Lung (tissue), 12 donors: ENCODE measurements around the gene ARCN1. TPM values are rescaled to one million over a fixed set of nuclear protein-coding genes. Genes with fewer than 3 reads are reported as not detected.

Experiments
- ATAC-seq: fragments of 200-7000 bp; cut with Tn5 transposase; one replicate; pipeline ENCODE4 v1.9.1; 2020; ENCODE audit warnings: moderate number of reproducible peaks; ENCODE audit not compliant: insufficient read depth, low FRiP score
- DNase-seq, 3 donors: peaks; one replicate each; pipeline ENCODE4 v3.0.0-alpha.2; 2013 to 2017
- H3K27ac ChIP-seq, 2 donors: one replicate each; pipeline ENCODE4 v1.5.1; 2013; ENCODE audit warnings: mild to moderate bottlenecking in 2 of 2, moderate library complexity in 2 of 2, control low read depth in 1 of 2, inconsistent platforms in 1 of 2, low read depth in 1 of 2, low read length in 1 of 2
- H3K27me3 ChIP-seq, 3 donors: one replicate each; pipeline ENCODE4 v1.5.1; 2013; ENCODE audit warnings: low read length in 2 of 3; ENCODE audit not compliant: control insufficient read depth in 3 of 3, insufficient read depth in 3 of 3
- H3K36me3 ChIP-seq, 4 donors: one replicate each; pipeline ENCODE4 v1.5.1; 2013; ENCODE audit warnings: low read length in 4 of 4, mild to moderate bottlenecking in 1 of 4, moderate library complexity in 1 of 4; ENCODE audit not compliant: control insufficient read depth in 4 of 4, insufficient read depth in 4 of 4
- H3K4me1 ChIP-seq, 5 donors: one replicate each; pipeline ENCODE4 v1.5.1; 2013; ENCODE audit warnings: low read length in 5 of 5, mild to moderate bottlenecking in 2 of 5, moderate library complexity in 1 of 5; ENCODE audit not compliant: control insufficient read depth in 5 of 5, insufficient read depth in 5 of 5
- H3K4me3 ChIP-seq: one replicate; pipeline ENCODE4 v1.5.1; 2013; ENCODE audit warnings: mild to moderate bottlenecking, control low read depth, moderate library complexity
- H3K9ac ChIP-seq, 2 donors: one replicate each; pipeline ENCODE4 v1.5.1; 2013; ENCODE audit warnings: low read length in 2 of 2, control low read depth in 1 of 2; ENCODE audit not compliant: insufficient read depth in 1 of 2
- H3K9me3 ChIP-seq, 4 donors: one replicate each; pipeline ENCODE4 v1.5.1; 2013; ENCODE audit warnings: low read length in 3 of 4, mild to moderate bottlenecking in 1 of 4, moderate library complexity in 1 of 4; ENCODE audit not compliant: control insufficient read depth in 4 of 4, insufficient read depth in 3 of 4
- CTCF ChIP-seq: IDR thresholded peaks from 2 replicates; pipeline ENCODE4 v1.5.1; 2012; ENCODE audit warnings: mild to moderate bottlenecking; ENCODE audit errors: control extremely low read depth, extremely low read depth
- WGBS, 2 donors: extraction: QIAGEN DNeasy Blood & Tissue Kit; methylation state at CpG; one replicate each; pipeline ENCODE4 v1.1.7; 2013; 5-methylcytosine and 5-hydroxymethylcytosine counted together
- polyA plus RNA-seq, 2 donors: library from polyadenylated mRNA; stranded (reverse); fragments of 200-250 nt; gene quantifications; one replicate each; pipeline ENCODE4 v1.2.1, GENCODE V29; 2013
- total RNA-seq, 2 donors: library from RNA; depleted of rRNA in 1 of 2; stranded (reverse); fragments of >200 nt in 1 of 2; gene quantifications; one replicate each; pipeline ENCODE4 v1.2.1, GENCODE V29; 2014 to 2021
- donor health status: control.
- donor health status: control.
- donor health status: Bipolar disorder and iron deficiency.
- donor health status: healthy.
- donor health status: DM: yes; HTN: yes; CAD: no.

Gene ARCN1
- total and polyA plus RNA-seq, 4 donors = 72.4 to 123 (median 106) TPM

- TF ChIP-seq CTCF = no peak
- Histone ChIP-seq H3K9ac (no peak overlapping the region), H3K4me1 (peaks cover 7 to 33% (median 12%) of the 10 kb centered on the region in 5 donors), H3K36me3 (peaks cover 0 to 55% (median 39%) of the 10 kb centered on the region in 4 donors), H3K9me3 (no peaks in the 10 kb centered on the region), H3K27me3 (no peaks in the 10 kb centered on the region), H3K27ac (no peak overlapping the region), H3K4me3 (no peak overlapping the region)
- 95 to 97% methylated on average over 6 of the region's 6 CpGs for WGBS, 2 donors
- no peak for ATAC-seq
- no peak for DNase-seq
Measured at GRCh38 chr11:118638726-118639125, 66.5 kb downstream of the ARCN1 start.

GRCh38 chr11:118639899-118640298, 67.7 kb downstream of the ARCN1 start:
- no peak overlapping the region for H3K9ac ChIP-seq
- ATAC-seq (no peak), DNase-seq (no peak)
- no peaks in the 10 kb centered on the region for H3K9me3 ChIP-seq
- H3K36me3 ChIP-seq = peaks cover 8 to 64% (median 45%) of the 10 kb centered on the region in 4 donors
- no peak overlapping the region for H3K27ac ChIP-seq
- 93 to 97% methylated on average over 4 of the region's 4 CpGs for WGBS, 2 donors
- H3K4me3 ChIP-seq = no peak overlapping the region
- H3K4me1 ChIP-seq = peaks cover 0 to 22% (median 4%) of the 10 kb centered on the region in 5 donors
- H3K27me3 ChIP-seq = no peaks in the 10 kb centered on the region
- TF ChIP-seq CTCF = no peak

GRCh38 chr11:118640332-118641154, 68.3 kb downstream of the ARCN1 start:
- Histone ChIP-seq H3K4me1 (peaks cover 0 to 16% (median 1%) of the 10 kb centered on the region in 5 donors), H3K4me3 (no peak overlapping the region), H3K27me3 (no peaks in the 10 kb centered on the region), H3K9me3 (no peaks in the 10 kb centered on the region), H3K36me3 (peaks cover 8 to 67% (median 49%) of the 10 kb centered on the region in 4 donors), H3K27ac (no peak overlapping the region), H3K9ac (no peak overlapping the region)
- DNase-seq (no peak), ATAC-seq (no peak)
- 72 to 96% methylated on average over 5 of the region's 5 CpGs for WGBS, 2 donors
- TF ChIP-seq CTCF = no peak
